HG02973 (cell line): ENCODE results near the gene CACNA1C.

Source experiments
- ATAC-seq: cut with Tn5 transposase; IDR thresholded peaks from one replicate; pipeline ENCODE4 v1.9.1; 2021; ENCODE audit warnings: moderate library complexity; ENCODE audit not compliant: unreplicated experiment

CACNA1C gene

GRCh38 chr12:2351161-2351560 lies 298.4 kb downstream of the CACNA1C start:
- no peak for ATAC-seq

GRCh38 chr12:2352203-2352602 lies 299.4 kb downstream of the CACNA1C start:
- no peak for ATAC-seq

GRCh38 chr12:2353281-2353680 lies 300.5 kb downstream of the CACNA1C start:
- ATAC-seq, result no peak

GRCh38 chr12:2353691-2354090 lies 300.9 kb downstream of the CACNA1C start:
- no peak for ATAC-seq

- no peak for ATAC-seq
These were observed 301.6 kb downstream of the CACNA1C start for GRCh38 chr12:2354151-2354991.

- no peak for ATAC-seq
These were observed 302.4 kb downstream of the CACNA1C start for GRCh38 chr12:2355198-2355597.

GRCh38 chr12:2355604-2356003 lies 302.8 kb downstream of the CACNA1C start:
- ATAC-seq, result no peak

- ATAC-seq, result no peak
These were observed 303.9 kb downstream of the CACNA1C start for GRCh38 chr12:2356601-2357125.

GRCh38 chr12:2358986-2359658 lies 306.3 kb downstream of the CACNA1C start:
- no peak for ATAC-seq

- no peak for ATAC-seq
These were observed 307.2 kb downstream of the CACNA1C start for GRCh38 chr12:2359725-2360629.

- ATAC-seq, result no peak
These were observed 307.9 kb downstream of the CACNA1C start for GRCh38 chr12:2360630-2361170.

- ATAC-seq, result no peak
These were observed 311.2 kb downstream of the CACNA1C start for GRCh38 chr12:2363836-2364609.

GRCh38 chr12:2364631-2365051 lies 311.9 kb downstream of the CACNA1C start:
- no peak for ATAC-seq

- ATAC-seq, result no peak
These were observed 313.9 kb downstream of the CACNA1C start for GRCh38 chr12:2366711-2367110.

- no peak for ATAC-seq
These were observed 319.4 kb downstream of the CACNA1C start for GRCh38 chr12:2372178-2372577.

- no peak for ATAC-seq
These were observed 319.9 kb downstream of the CACNA1C start for GRCh38 chr12:2372735-2373134.

GRCh38 chr12:2373307-2373706 lies 320.5 kb downstream of the CACNA1C start:
- no peak for ATAC-seq

GRCh38 chr12:2374092-2374906 lies 321.5 kb downstream of the CACNA1C start:
- ATAC-seq, result no peak

- ATAC-seq, result no peak
These were observed 323.1 kb downstream of the CACNA1C start for GRCh38 chr12:2375871-2376270.
